Lower lobe of right lung (tissue), 2 donors: ENCODE data around the gene SYT6. TPM values are rescaled to one million over a fixed set of nuclear protein-coding genes. Genes with fewer than 3 reads are reported as not detected.

Source experiments
- ATAC-seq, 2 donors: fragments of 200-7000 bp; cut with Tn5 transposase; one replicate each; pipeline ENCODE4 v1.9.1; 2020 to 2022; ENCODE audit warnings: mild to moderate bottlenecking in 2 of 2, moderate library complexity in 2 of 2
- DNase-seq: peaks from one replicate; pipeline ENCODE4 v3.0.0-alpha.2; 2020
- H3K27ac ChIP-seq: fragments of 200-600 bp; one replicate; pipeline ENCODE4 v1.8.0; 2022
- H3K27me3 ChIP-seq: fragments of 200-600 bp; one replicate; pipeline ENCODE4 v1.8.0; 2022; ENCODE audit warnings: low read depth
- H3K36me3 ChIP-seq: fragments of 200-600 bp; one replicate; pipeline ENCODE4 v1.8.0; 2022; ENCODE audit warnings: mild to moderate bottlenecking
- H3K4me1 ChIP-seq: fragments of 200-600 bp; one replicate; pipeline ENCODE4 v1.8.0; 2022
- H3K4me3 ChIP-seq: fragments of 200-600 bp; one replicate; pipeline ENCODE4 v1.8.0; 2022; ENCODE audit warnings: mild to moderate bottlenecking
- H3K9me3 ChIP-seq: fragments of 200-600 bp; one replicate; pipeline ENCODE4 v1.8.0; 2022
- intact Hi-C: fragments of 100-400 bp; cut with DNase I; formaldehyde crosslinking; loops from one replicate; pipeline ENCODE4 v1.11.0; 2022
- total RNA-seq: library from RNA; stranded (reverse); fragmentation: NEBNext Ultra II Directional; extraction: Animal tissue kit (Norgen Biotek cat#: 25700); gene quantifications from one replicate; pipeline ENCODE4 v1.2.1, GENCODE V29; 2021
- TF ChIP-seq, protein P1 (sequence below): fragments of 200-600 bp; IDR thresholded peaks from one replicate; pipeline ENCODE4 v1.8.0; 2022; ENCODE audit warnings: antibody characterized with exemption, mild to moderate bottlenecking
- donor health status: DM: no; HTN: yes; CAD: no; lungs with severe emphysema.

Gene SYT6
- total RNA-seq, 1 donor from 2014 or later = not detected

DNA sequence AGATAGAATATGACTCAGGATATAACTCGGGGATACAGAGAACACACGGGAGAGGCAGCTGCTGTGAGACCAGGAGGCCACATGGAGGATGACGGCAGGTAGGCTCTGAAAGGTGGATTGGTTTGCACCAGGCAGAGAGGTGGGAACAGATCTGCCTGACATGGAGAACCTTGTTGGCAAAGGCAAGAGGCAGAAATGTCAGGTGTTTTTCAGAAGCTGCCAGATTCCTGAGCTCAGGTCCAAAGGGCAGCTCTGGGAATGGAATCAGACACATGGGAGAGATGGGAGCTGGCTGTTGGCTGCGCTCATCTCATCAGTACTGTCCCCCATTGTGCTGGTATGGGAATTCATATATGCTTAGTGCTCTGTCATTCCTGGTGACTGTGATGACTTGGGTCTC is 19.2 kb downstream of the SYT6 start:
- TF ChIP-seq, protein P1, sequence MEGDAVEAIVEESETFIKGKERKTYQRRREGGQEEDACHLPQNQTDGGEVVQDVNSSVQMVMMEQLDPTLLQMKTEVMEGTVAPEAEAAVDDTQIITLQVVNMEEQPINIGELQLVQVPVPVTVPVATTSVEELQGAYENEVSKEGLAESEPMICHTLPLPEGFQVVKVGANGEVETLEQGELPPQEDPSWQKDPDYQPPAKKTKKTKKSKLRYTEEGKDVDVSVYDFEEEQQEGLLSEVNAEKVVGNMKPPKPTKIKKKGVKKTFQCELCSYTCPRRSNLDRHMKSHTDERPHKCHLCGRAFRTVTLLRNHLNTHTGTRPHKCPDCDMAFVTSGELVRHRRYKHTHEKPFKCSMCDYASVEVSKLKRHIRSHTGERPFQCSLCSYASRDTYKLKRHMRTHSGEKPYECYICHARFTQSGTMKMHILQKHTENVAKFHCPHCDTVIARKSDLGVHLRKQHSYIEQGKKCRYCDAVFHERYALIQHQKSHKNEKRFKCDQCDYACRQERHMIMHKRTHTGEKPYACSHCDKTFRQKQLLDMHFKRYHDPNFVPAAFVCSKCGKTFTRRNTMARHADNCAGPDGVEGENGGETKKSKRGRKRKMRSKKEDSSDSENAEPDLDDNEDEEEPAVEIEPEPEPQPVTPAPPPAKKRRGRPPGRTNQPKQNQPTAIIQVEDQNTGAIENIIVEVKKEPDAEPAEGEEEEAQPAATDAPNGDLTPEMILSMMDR = no peak
- Histone ChIP-seq H3K27ac (no peak overlapping the region), H3K9me3 (no peaks in the 10 kb centered on the region), H3K27me3 (no peaks in the 10 kb centered on the region), H3K36me3 (no peaks in the 10 kb centered on the region), H3K4me1 (no peaks in the 10 kb centered on the region), H3K4me3 (no peak overlapping the region)
- DNase-seq = no peak
- intact Hi-C loops = no loop called here
- no peak for ATAC-seq

DNA sequence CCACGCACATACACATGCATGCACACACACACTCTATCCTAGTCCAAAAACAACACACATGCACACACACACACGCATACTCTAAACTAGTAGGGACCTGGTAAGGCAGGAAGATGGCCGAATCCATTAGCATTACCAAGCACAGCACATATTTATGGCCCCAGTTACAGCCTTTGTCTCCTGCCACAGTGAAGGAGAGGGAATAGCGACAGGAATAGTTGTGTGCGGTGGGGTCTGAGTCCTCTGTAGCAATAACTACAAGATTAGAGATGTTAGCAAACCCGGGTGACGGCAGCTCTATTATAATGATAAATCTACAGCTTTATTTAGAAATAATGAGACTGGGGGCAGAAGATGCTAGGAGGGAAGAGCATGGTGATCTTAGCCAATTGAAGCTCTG is 20.5 kb downstream of the SYT6 start:
- ATAC-seq (no peak), DNase-seq (no peak)
- Histone ChIP-seq H3K4me1 (no peaks in the 10 kb centered on the region), H3K27me3 (no peaks in the 10 kb centered on the region), H3K9me3 (no peaks in the 10 kb centered on the region), H3K36me3 (no peaks in the 10 kb centered on the region), H3K27ac (no peak overlapping the region), H3K4me3 (no peak overlapping the region)
- intact Hi-C loops = no loop called here
- TF ChIP-seq, protein P1 = no peak

DNA sequence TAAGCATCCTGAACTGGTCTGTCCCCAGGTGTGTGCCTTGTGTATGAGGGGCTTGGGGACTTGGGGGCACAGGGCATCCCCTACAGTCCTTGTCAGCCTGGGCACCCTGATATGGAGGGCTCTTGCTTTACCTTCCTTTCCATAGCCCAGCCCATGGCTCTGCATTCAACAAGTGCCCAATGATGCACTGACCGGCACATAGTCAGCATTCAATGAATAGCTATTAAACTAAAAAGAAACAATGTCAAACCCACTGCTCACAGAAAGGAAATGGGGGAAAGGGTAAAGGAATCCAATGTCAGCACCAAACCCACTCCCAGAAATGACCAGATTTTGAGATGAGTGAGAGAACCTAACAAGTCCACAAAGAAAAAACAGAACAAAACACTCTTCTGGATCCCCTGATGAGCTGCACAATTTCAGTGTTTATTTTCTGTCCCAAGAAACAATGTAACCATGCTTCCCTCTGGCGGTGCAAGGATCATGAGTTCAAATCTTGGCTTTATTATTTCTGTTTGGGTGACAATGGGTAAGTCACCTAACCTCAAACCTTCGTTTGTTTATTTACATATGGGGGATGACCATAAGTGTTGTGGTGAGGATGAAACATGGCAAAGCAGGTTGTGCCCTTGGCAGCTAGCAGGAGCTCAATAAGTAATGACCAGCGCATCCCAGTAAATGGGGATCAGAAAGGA is 22.0 kb downstream of the SYT6 start:
- TF ChIP-seq, protein P1 = no peak
- Histone ChIP-seq H3K4me1 (peaks cover 5% of the 10 kb centered on the region), H3K9me3 (no peaks in the 10 kb centered on the region), H3K27ac (no peak overlapping the region), H3K4me3 (no peak overlapping the region), H3K27me3 (no peaks in the 10 kb centered on the region), H3K36me3 (no peaks in the 10 kb centered on the region)
- intact Hi-C loops = no loop called here
- DNase-seq (no peak), ATAC-seq (no peak)

GRCh38 chr1:114130846-114131525 is 22.7 kb downstream of the SYT6 start:
- H3K9me3 ChIP-seq = no peaks in the 10 kb centered on the region
- DNase-seq (no peak), ATAC-seq (no peak)
- intact Hi-C loops = no loop called here
- H3K27ac ChIP-seq = no peak overlapping the region
- TF ChIP-seq, protein P1 = no peak
- H3K4me1 ChIP-seq = peaks cover 5% of the 10 kb centered on the region
- no peaks in the 10 kb centered on the region for H3K27me3 ChIP-seq
- no peaks in the 10 kb centered on the region for H3K36me3 ChIP-seq
- H3K4me3 ChIP-seq = no peak overlapping the region

- ATAC-seq (no peak), DNase-seq (no peak)
- no peaks in the 10 kb centered on the region for H3K9me3 ChIP-seq
- H3K27me3 ChIP-seq = no peaks in the 10 kb centered on the region
- no peak overlapping the region for H3K27ac ChIP-seq
- TF ChIP-seq, protein P1 = no peak
- H3K36me3 ChIP-seq = no peaks in the 10 kb centered on the region
- intact Hi-C loops = no loop called here
- no peak overlapping the region for H3K4me3 ChIP-seq
- H3K4me1 ChIP-seq = peaks cover 5% of the 10 kb centered on the region
Measured at GRCh38 chr1:114130213-114130612, 23.5 kb downstream of the SYT6 start.
